NCI-H526 treated with DMSO at 0.1 percent for 48 hours (cell line): ENCODE results near the gene SGSM1.

Experiments
- DNase-seq: peaks from one replicate; lab custom pipeline; 2025; lab: John Stamatoyannopoulos, UW

The SGSM1 gene

GRCh38 chr22:24843048-24843447 lies 37.0 kb downstream of the SGSM1 start:
- DNase-seq, result no peak

- no peak for DNase-seq
Observed at GRCh38 chr22:24845041-24845898, 39.3 kb downstream of the SGSM1 start.

GRCh38 chr22:24847490-24847889 lies 41.5 kb downstream of the SGSM1 start:
- DNase-seq, result no peak

GRCh38 chr22:24848559-24849168 lies 42.7 kb downstream of the SGSM1 start:
- DNase-seq, result no peak

- no peak for DNase-seq
Observed at GRCh38 chr22:24855794-24856193, 49.8 kb downstream of the SGSM1 start.

- no peak for DNase-seq
Observed at GRCh38 chr22:24857576-24857975, 51.6 kb downstream of the SGSM1 start.

- no peak for DNase-seq
Observed at GRCh38 chr22:24859587-24859986, 53.6 kb downstream of the SGSM1 start.

- no peak for DNase-seq
Observed at GRCh38 chr22:24865508-24865907, 59.5 kb downstream of the SGSM1 start.

- no peak for DNase-seq
Observed at GRCh38 chr22:24867323-24868022, 61.5 kb downstream of the SGSM1 start.

- DNase-seq, result no peak
Observed at GRCh38 chr22:24868979-24869378, 63.0 kb downstream of the SGSM1 start.

- DNase-seq, result no peak
Observed at GRCh38 chr22:24871611-24872205, 65.7 kb downstream of the SGSM1 start.

- no peak for DNase-seq
Observed at GRCh38 chr22:24873226-24873625, 67.2 kb downstream of the SGSM1 start.

GRCh38 chr22:24875862-24876506 lies 70.0 kb downstream of the SGSM1 start:
- no peak for DNase-seq

GRCh38 chr22:24876700-24877099 lies 70.7 kb downstream of the SGSM1 start:
- DNase-seq, result no peak

GRCh38 chr22:24878969-24879368 lies 73.0 kb downstream of the SGSM1 start:
- DNase-seq, result no peak

- no peak for DNase-seq
Observed at GRCh38 chr22:24883432-24883831, 77.4 kb downstream of the SGSM1 start.

- DNase-seq, result no peak
Observed at GRCh38 chr22:24887260-24887659, 81.2 kb downstream of the SGSM1 start.

- DNase-seq, result no peak
Observed at GRCh38 chr22:24893341-24894070, 87.5 kb downstream of the SGSM1 start.

GRCh38 chr22:24894220-24894975 lies 88.4 kb downstream of the SGSM1 start:
- no peak for DNase-seq

GRCh38 chr22:24894998-24895397 lies 89.0 kb downstream of the SGSM1 start:
- DNase-seq, result no peak

GRCh38 chr22:24901448-24901847 lies 95.4 kb downstream of the SGSM1 start:
- DNase-seq, result no peak
